PC-9 (cell line): ENCODE data around the gene RNF44.

ENCODE experiments used
- EZH2 ChIP-seq: fragments of 200-600 bp; sonication (generic); IDR thresholded peaks from 2 replicates; pipeline ENCODE4 v1.8.0; 2017; ENCODE audit warnings: antibody characterized with exemption, low read depth
- TF ChIP-seq, protein P1 (sequence below): fragments of 200-600 bp; sonication (generic); conservative IDR thresholded peaks from 2 replicates; pipeline ENCODE4 v1.6.1; 2017; ENCODE audit warnings: mixed run types, antibody characterized with exemption, mild to moderate bottlenecking, moderate library complexity

GRCh38 chr5:176579323-176579722 lies 42.1 kb upstream of the RNF44 start:
- TF ChIP-seq, protein P1, sequence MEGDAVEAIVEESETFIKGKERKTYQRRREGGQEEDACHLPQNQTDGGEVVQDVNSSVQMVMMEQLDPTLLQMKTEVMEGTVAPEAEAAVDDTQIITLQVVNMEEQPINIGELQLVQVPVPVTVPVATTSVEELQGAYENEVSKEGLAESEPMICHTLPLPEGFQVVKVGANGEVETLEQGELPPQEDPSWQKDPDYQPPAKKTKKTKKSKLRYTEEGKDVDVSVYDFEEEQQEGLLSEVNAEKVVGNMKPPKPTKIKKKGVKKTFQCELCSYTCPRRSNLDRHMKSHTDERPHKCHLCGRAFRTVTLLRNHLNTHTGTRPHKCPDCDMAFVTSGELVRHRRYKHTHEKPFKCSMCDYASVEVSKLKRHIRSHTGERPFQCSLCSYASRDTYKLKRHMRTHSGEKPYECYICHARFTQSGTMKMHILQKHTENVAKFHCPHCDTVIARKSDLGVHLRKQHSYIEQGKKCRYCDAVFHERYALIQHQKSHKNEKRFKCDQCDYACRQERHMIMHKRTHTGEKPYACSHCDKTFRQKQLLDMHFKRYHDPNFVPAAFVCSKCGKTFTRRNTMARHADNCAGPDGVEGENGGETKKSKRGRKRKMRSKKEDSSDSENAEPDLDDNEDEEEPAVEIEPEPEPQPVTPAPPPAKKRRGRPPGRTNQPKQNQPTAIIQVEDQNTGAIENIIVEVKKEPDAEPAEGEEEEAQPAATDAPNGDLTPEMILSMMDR: no peak
- no peak for TF ChIP-seq EZH2
